Neutrophil (primary cell): Measurements from ENCODE around the gene HOXC9.

ENCODE experiments used
- H3K27ac ChIP-seq: fragments of 200-600 bp; sonication (generic); 2 replicates; pipeline ENCODE4 v1.5.1; 2016; ENCODE audit warnings: mild to moderate bottlenecking, moderate library complexity
- H3K27me3 ChIP-seq: fragments of 200-600 bp; sonication (generic); 2 replicates; pipeline ENCODE4 v1.6.0; 2016; ENCODE audit warnings: mild to moderate bottlenecking
- H3K36me3 ChIP-seq: fragments of 200-600 bp; sonication (generic); 2 replicates; pipeline ENCODE4 v1.5.1; 2017
- H3K4me1 ChIP-seq, 2 experiments: fragments of 200-600 bp in 1 of 2; sonication (generic) in 1 of 2; 1 replicate in 1 of 2; 2 replicates in 1 of 2; pipeline versions ENCODE4 v1.5.1 to v1.6.1; 2013 to 2016; ENCODE audit warnings: low read depth in 1 of 2, low read length in 1 of 2, mild to moderate bottlenecking in 1 of 2, moderate library complexity in 1 of 2; ENCODE audit not compliant: control insufficient read depth in 1 of 2, insufficient read depth in 1 of 2
- H3K4me3 ChIP-seq, 2 experiments: fragments of 200-600 bp in 1 of 2; sonication (generic) in 1 of 2; 1 replicate in 1 of 2; 2 replicates in 1 of 2; pipeline ENCODE4 v1.5.1; 2013 to 2016; ENCODE audit warnings: low read depth in 1 of 2, low read length in 1 of 2, mild to moderate bottlenecking in 1 of 2, moderate library complexity in 1 of 2
- H3K9me3 ChIP-seq: fragments of 200-600 bp; sonication (generic); 2 replicates; pipeline ENCODE4 v1.5.1; 2016
- CTCF ChIP-seq: fragments of 200-600 bp; sonication (generic); IDR thresholded peaks from 2 replicates; pipeline ENCODE4 v1.5.1; 2016; ENCODE audit warnings: antibody characterized with exemption

The HOXC9 gene

GRCh38 chr12:54036620-54037359 is 36.8 kb downstream of the HOXC9 start:
- Histone ChIP-seq H3K4me3 (no peak overlapping the region), H3K27me3 (peaks cover 100% of the 10 kb centered on the region), H3K9me3 (peaks cover 7% of the 10 kb centered on the region), H3K36me3 (no peaks in the 10 kb centered on the region), H3K4me1 (no peaks in the 10 kb centered on the region), H3K27ac (no peak overlapping the region)
- no peak for TF ChIP-seq CTCF

GRCh38 chr12:54037360-54038283 is 37.7 kb downstream of the HOXC9 start:
- Histone ChIP-seq H3K4me3 (no peak overlapping the region), H3K9me3 (peaks cover 6% of the 10 kb centered on the region), H3K27me3 (peaks cover 100% of the 10 kb centered on the region), H3K27ac (no peak overlapping the region), H3K4me1 (no peaks in the 10 kb centered on the region), H3K36me3 (no peaks in the 10 kb centered on the region)
- no peak for TF ChIP-seq CTCF

- no peaks in the 10 kb centered on the region for H3K4me1 ChIP-seq
- peaks cover 100% of the 10 kb centered on the region for H3K27me3 ChIP-seq
- TF ChIP-seq CTCF: no peak
- no peaks in the 10 kb centered on the region for H3K9me3 ChIP-seq
- H3K27ac ChIP-seq: no peak overlapping the region
- H3K36me3 ChIP-seq: no peaks in the 10 kb centered on the region
- H3K4me3 ChIP-seq: no peak overlapping the region
Observed at GRCh38 chr12:54038284-54038870, 38.4 kb downstream of the HOXC9 start.

GRCh38 chr12:54038871-54039414 is 39.0 kb downstream of the HOXC9 start:
- peaks cover 100% of the 10 kb centered on the region for H3K27me3 ChIP-seq
- H3K4me3 ChIP-seq: no peak overlapping the region
- TF ChIP-seq CTCF: no peak
- no peaks in the 10 kb centered on the region for H3K36me3 ChIP-seq
- no peaks in the 10 kb centered on the region for H3K9me3 ChIP-seq
- H3K27ac ChIP-seq: no peak overlapping the region
- no peaks in the 10 kb centered on the region for H3K4me1 ChIP-seq

GRCh38 chr12:54039417-54040147 is 39.6 kb downstream of the HOXC9 start:
- Histone ChIP-seq H3K4me3 (no peak overlapping the region), H3K4me1 (no peaks in the 10 kb centered on the region), H3K9me3 (no peaks in the 10 kb centered on the region), H3K36me3 (no peaks in the 10 kb centered on the region), H3K27ac (no peak overlapping the region), H3K27me3 (peaks cover 100% of the 10 kb centered on the region)
- no peak for TF ChIP-seq CTCF
